K562 treated with DMSO at 1 percent for 12 hours (cell line): ENCODE results near the gene CSNK1G3. TPM values are rescaled to one million over a fixed set of nuclear protein-coding genes. Genes with fewer than 3 reads are reported as not detected.

Source experiments
- total RNA-seq: library from RNA; unstranded; fragments of 300-600 nt; gene quantifications from 2 replicates; pipeline ENCODE4 v1.2.3, GENCODE V29; 2022; ENCODE audit not compliant: insufficient read depth

Gene CSNK1G3
- 7.7 and 28.2 TPM in 2 replicates for total RNA-seq

GRCh38 chr5:123511648-123512605 is at the start of gene CSNK1G3:
Gene CSNK1G3, plus strand, starts transcription at chr5:123512177. Its CDS starts 33,487 bp downstream, at chr5:123545664.

Other genes starting within 250 kb of the CSNK1G3 start
- gene CEP120, start 88.8 kb upstream of the CSNK1G3 start, total RNA-seq = 4.4 and 12.4 TPM in 2 replicates